Psoas muscle (tissue), 8 donors: ENCODE measurements around the gene CARD14. TPM values are rescaled to one million over a fixed set of nuclear protein-coding genes. Genes with fewer than 3 reads are reported as not detected.

Source experiments
- ATAC-seq, 4 donors: fragments of 200-7000 bp; cut with Tn5 transposase; one replicate each; pipeline ENCODE4 v1.9.1; 2020; ENCODE audit warnings: moderate library complexity in 3 of 4, mild to moderate bottlenecking in 2 of 4
- DNase-seq, 2 donors: peaks; one replicate each; pipeline ENCODE4 v3.0.0-alpha.2; 2020
- H3K27ac ChIP-seq: fragments of 200-600 bp; one replicate; pipeline ENCODE4 v1.8.0; 2022
- H3K27me3 ChIP-seq, 3 donors: fragments of 200-600 bp in 1 of 3; one replicate each; pipeline versions ENCODE4 v1.6.1 to v1.8.0; 2013 to 2022; ENCODE audit warnings: low read length in 2 of 3, mild to moderate bottlenecking in 2 of 3, moderate library complexity in 1 of 3; ENCODE audit not compliant: insufficient read depth in 3 of 3
- H3K36me3 ChIP-seq, 2 donors: fragments of 200-600 bp in 1 of 2; one replicate each; pipeline versions ENCODE4 v1.6.1 to v1.8.0; 2013 to 2022; ENCODE audit warnings: low read depth in 1 of 2, mild to moderate bottlenecking in 1 of 2, moderate library complexity in 1 of 2; ENCODE audit not compliant: insufficient read depth in 1 of 2
- H3K4me1 ChIP-seq: fragments of 200-600 bp; one replicate; pipeline ENCODE4 v1.8.0; 2022
- H3K4me3 ChIP-seq: fragments of 200-600 bp; one replicate; pipeline ENCODE4 v1.8.0; 2022; ENCODE audit warnings: mild to moderate bottlenecking
- H3K9me3 ChIP-seq: fragments of 200-600 bp; one replicate; pipeline ENCODE4 v1.8.0; 2022
- CTCF ChIP-seq: fragments of 200-600 bp; IDR thresholded peaks from one replicate; pipeline ENCODE4 v1.8.0; 2022; ENCODE audit warnings: antibody characterized with exemption
- WGBS, 3 donors: extraction: QIAGEN DNeasy Blood & Tissue Kit; methylation state at CpG; one replicate each; pipeline versions ENCODE4 v1.1.6 to v1.1.7; 2013; 5-methylcytosine and 5-hydroxymethylcytosine counted together
- intact Hi-C, 2 donors: fragments of 100-400 bp; cut with DNase I; formaldehyde crosslinking; loops; one replicate each; pipeline versions ENCODE4 v1.11.0 to v1.14.2; 2022
- polyA plus RNA-seq, 3 donors: library from polyadenylated mRNA; stranded (reverse); fragments of 200-250 nt; gene quantifications; one replicate each; pipeline ENCODE4 v1.2.3, GENCODE V29; 2013
- total RNA-seq, 4 donors: library from RNA; stranded (reverse); fragmentation: NEBNext Ultra II Directional in 2 of 4; extraction: Animal tissue kit (Norgen Biotek cat#: 25700) in 2 of 4; gene quantifications; one replicate each; pipeline versions ENCODE4 v1.2.1 to v1.2.4, GENCODE V29; 2021 to 2023
- donor health status: healthy with polysubstance abuse.
- donor health status: DM: no; HTN: no; CAD: no; lungs with moderate emphysema.
- donor health status: Bipolar disorder and iron deficiency.
- donor health status: healthy.
- donor health status: DM: yes; HTN: yes; CAD: no.
- donor health status: DM: no; HTN: no; CAD: no.
- donor health status: DM: no; HTN: no; CAD: no.
- donor health status: DM: yes; HTN: yes; CAD: no.

CARD14 gene
- total and polyA plus RNA-seq, 7 donors = 0.05 to 0.32 (median 0.06) TPM; not detected in 4

DNA sequence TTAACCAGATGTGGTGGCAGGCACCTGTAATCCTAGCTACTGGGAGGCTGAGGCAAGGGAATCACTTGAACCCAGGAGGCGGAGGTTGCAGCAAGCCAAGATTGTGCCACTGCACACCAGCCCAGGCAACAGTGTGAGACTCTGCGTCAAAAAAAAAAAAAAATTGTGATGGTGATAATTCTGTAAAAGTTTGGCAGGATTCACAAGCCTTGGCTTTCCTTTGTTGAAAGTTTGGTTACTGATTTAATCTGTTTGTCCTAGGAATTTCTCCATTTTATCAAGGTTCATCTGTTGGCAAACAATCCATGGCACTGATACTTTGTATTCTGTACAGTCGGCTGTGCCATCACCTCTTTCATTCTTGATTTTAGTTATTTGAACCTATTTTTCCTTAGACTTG lies 38.8 kb upstream of the CARD14 start:
- no peak overlapping the region for H3K27ac ChIP-seq
- 72 to 93% (median 76%) methylated on average over 3 of the region's 3 CpGs for WGBS, 3 donors
- H3K27me3 ChIP-seq = no peaks in the 10 kb centered on the region

GRCh38 chr17:80132906-80133625 lies 36.8 kb upstream of the CARD14 start:
- no peak for ATAC-seq
- Histone ChIP-seq H3K4me1 (no peaks in the 10 kb centered on the region), H3K36me3 (peaks cover 26 to 56% of the 10 kb centered on the region in 2 donors), H3K9me3 (no peaks in the 10 kb centered on the region), H3K27me3 (no peaks in the 10 kb centered on the region), H3K4me3 (no peak overlapping the region), H3K27ac (no peak overlapping the region)
- 80 to 87% (median 85%) methylated on average over 5 of the region's 5 CpGs for WGBS, 3 donors
- no peak for DNase-seq
- no peak for TF ChIP-seq CTCF
- intact Hi-C loops = loop anchor here in 1 of 2 donors (10.0 kb wide), 1 partner anchor 232 kb away; no protein-coding TSS in a partner anchor

More for the DNA sequence above, 38.8 kb upstream of the CARD14 start:
- no peak for TF ChIP-seq CTCF
- Histone ChIP-seq H3K36me3 (peaks cover 12 to 35% of the 10 kb centered on the region in 2 donors), H3K4me3 (no peak overlapping the region), H3K4me1 (no peaks in the 10 kb centered on the region), H3K9me3 (no peaks in the 10 kb centered on the region)
- DNase-seq (no peak), ATAC-seq (no peak)
- intact Hi-C loops = loop anchor here in 1 of 2 donors (10.0 kb wide), 1 partner anchor 234 kb away; no protein-coding TSS in a partner anchor

- ATAC-seq (no peak), DNase-seq (no peak)
- H3K27ac ChIP-seq = no peak overlapping the region
- H3K27me3 ChIP-seq = no peaks in the 10 kb centered on the region
- H3K4me3 ChIP-seq = no peak overlapping the region
- intact Hi-C loops = loop anchor here in 1 of 2 donors (10.0 kb wide), 1 partner anchor 231 kb away; no protein-coding TSS in a partner anchor
- H3K36me3 ChIP-seq = peaks cover 29 to 62% of the 10 kb centered on the region in 2 donors
- no peaks in the 10 kb centered on the region for H3K4me1 ChIP-seq
- 91 to 97% (median 95%) methylated on average over 6 of the region's 6 CpGs for WGBS, 3 donors
- no peak for TF ChIP-seq CTCF
- no peaks in the 10 kb centered on the region for H3K9me3 ChIP-seq
Measured at GRCh38 chr17:80133626-80133970, 36.2 kb upstream of the CARD14 start.

- Histone ChIP-seq H3K4me1 (no peaks in the 10 kb centered on the region), H3K9me3 (no peaks in the 10 kb centered on the region), H3K27ac (no peak overlapping the region), H3K4me3 (no peak overlapping the region), H3K27me3 (no peaks in the 10 kb centered on the region), H3K36me3 (peaks cover 36 to 97% of the 10 kb centered on the region in 2 donors)
- no peak for TF ChIP-seq CTCF
- WGBS, 3 donors = 92 to 93% (median 93%) methylated on average over 9 of the region's 9 CpGs
- intact Hi-C loops = loop anchor here in 1 of 2 donors (10.0 kb wide), 1 partner anchor 228 kb away; no protein-coding TSS in a partner anchor
- ATAC-seq = no peak
- DNase-seq = no peak
Measured at GRCh38 chr17:80137131-80137530, 32.7 kb upstream of the CARD14 start.
